KMS-11 (cell line): ENCODE data around the gene USP21.
"Not testable (repeated sequence)": the region's sequence is repeated elsewhere in the genome, so short reads cannot be mapped to it uniquely, and the experiment has no call there.

Experiments
- H2AFZ ChIP-seq: fragments of 200-600 bp; sonication (generic); 2 replicates; pipeline ENCODE4 v1.6.1; 2016; ENCODE audit warnings: antibody characterized with exemption, mixed run types, low read depth
- H3K27ac ChIP-seq: fragments of 200-600 bp; sonication (generic); 2 replicates; pipeline ENCODE4 v1.6.1; 2016; ENCODE audit warnings: mild to moderate bottlenecking, mixed run types
- H3K27me3 ChIP-seq: fragments of 200-600 bp; sonication (generic); 2 replicates; pipeline ENCODE4 v1.6.1; 2017; ENCODE audit warnings: mild to moderate bottlenecking, low read depth, mixed run types, moderate library complexity; ENCODE audit not compliant: insufficient read depth
- H3K36me3 ChIP-seq: fragments of 200-600 bp; sonication (generic); 2 replicates; pipeline ENCODE4 v1.6.1; 2017; ENCODE audit warnings: mild to moderate bottlenecking, mixed run types; ENCODE audit not compliant: insufficient read depth
- H3K4me1 ChIP-seq: fragments of 200-600 bp; sonication (generic); 2 replicates; pipeline ENCODE4 v1.6.1; 2016; ENCODE audit warnings: mild to moderate bottlenecking, low read depth, mixed run types; ENCODE audit not compliant: poor library complexity, severe bottlenecking
- H3K4me2 ChIP-seq: fragments of 200-600 bp; sonication (generic); 2 replicates; pipeline ENCODE4 v1.7.0; 2016; ENCODE audit warnings: mild to moderate bottlenecking, mixed run types
- H3K4me3 ChIP-seq: fragments of 200-600 bp; sonication (generic); IDR thresholded peaks from 2 replicates; pipeline ENCODE4 v1.6.1; 2017; ENCODE audit warnings: low read depth, low read length, mixed read lengths; ENCODE audit not compliant: insufficient read depth
- H3K79me2 ChIP-seq: fragments of 200-600 bp; sonication (generic); 2 replicates; pipeline ENCODE4 v1.6.1; 2016; ENCODE audit warnings: low read depth, mixed run types; ENCODE audit not compliant: insufficient read depth
- H3K9ac ChIP-seq: fragments of 200-600 bp; sonication (generic); 2 replicates; pipeline ENCODE4 v1.6.1; 2016; ENCODE audit warnings: mild to moderate bottlenecking, mixed run types
- H4K20me1 ChIP-seq: fragments of 200-600 bp; sonication (generic); 2 replicates; pipeline ENCODE4 v1.6.1; 2016; ENCODE audit warnings: mild to moderate bottlenecking, mixed run types; ENCODE audit not compliant: insufficient read depth
- TF ChIP-seq, protein P1 (sequence below): fragments of 200-600 bp; sonication (generic); conservative IDR thresholded peaks from 2 replicates; pipeline ENCODE4 v1.6.1; 2017; ENCODE audit warnings: low read depth, mild to moderate bottlenecking, antibody characterized with exemption, low read length, moderate library complexity, mixed read lengths

USP21 gene

DNA sequence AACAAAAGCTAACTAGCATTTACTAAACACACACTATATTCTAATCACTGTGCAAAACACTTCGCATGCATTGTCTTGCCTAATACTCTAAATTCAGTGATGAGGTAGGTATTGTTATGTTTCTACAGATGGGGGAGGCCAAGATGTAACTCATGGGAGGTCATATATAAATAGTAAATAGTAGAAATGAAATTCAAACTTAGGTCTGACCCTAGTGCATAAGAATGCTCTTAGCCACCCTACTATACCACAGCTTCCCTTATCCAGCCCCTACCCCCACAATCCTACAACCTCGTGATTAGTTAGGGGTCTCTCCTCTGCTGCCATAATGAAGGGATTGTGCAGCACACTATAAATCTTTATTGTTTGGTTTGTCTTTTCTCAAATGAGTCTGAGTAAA, 44.7 kb upstream of the USP21 start:
- Histone ChIP-seq H3K27me3 (no peaks in the 10 kb centered on the region), H2AFZ (no peak overlapping the region), H4K20me1 (peaks cover 40% of the 10 kb centered on the region), H3K9ac (no peak overlapping the region), H3K79me2 (peaks cover 95% of the 10 kb centered on the region), H3K4me2 (no peak overlapping the region), H3K4me1 (peaks cover 68% of the 10 kb centered on the region), H3K27ac (no peak overlapping the region), H3K4me3 (no peak overlapping the region), H3K36me3 (no peaks in the 10 kb centered on the region; the same call in 1 of the 2 replicates)
- TF ChIP-seq, protein P1, sequence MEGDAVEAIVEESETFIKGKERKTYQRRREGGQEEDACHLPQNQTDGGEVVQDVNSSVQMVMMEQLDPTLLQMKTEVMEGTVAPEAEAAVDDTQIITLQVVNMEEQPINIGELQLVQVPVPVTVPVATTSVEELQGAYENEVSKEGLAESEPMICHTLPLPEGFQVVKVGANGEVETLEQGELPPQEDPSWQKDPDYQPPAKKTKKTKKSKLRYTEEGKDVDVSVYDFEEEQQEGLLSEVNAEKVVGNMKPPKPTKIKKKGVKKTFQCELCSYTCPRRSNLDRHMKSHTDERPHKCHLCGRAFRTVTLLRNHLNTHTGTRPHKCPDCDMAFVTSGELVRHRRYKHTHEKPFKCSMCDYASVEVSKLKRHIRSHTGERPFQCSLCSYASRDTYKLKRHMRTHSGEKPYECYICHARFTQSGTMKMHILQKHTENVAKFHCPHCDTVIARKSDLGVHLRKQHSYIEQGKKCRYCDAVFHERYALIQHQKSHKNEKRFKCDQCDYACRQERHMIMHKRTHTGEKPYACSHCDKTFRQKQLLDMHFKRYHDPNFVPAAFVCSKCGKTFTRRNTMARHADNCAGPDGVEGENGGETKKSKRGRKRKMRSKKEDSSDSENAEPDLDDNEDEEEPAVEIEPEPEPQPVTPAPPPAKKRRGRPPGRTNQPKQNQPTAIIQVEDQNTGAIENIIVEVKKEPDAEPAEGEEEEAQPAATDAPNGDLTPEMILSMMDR = no peak

DNA sequence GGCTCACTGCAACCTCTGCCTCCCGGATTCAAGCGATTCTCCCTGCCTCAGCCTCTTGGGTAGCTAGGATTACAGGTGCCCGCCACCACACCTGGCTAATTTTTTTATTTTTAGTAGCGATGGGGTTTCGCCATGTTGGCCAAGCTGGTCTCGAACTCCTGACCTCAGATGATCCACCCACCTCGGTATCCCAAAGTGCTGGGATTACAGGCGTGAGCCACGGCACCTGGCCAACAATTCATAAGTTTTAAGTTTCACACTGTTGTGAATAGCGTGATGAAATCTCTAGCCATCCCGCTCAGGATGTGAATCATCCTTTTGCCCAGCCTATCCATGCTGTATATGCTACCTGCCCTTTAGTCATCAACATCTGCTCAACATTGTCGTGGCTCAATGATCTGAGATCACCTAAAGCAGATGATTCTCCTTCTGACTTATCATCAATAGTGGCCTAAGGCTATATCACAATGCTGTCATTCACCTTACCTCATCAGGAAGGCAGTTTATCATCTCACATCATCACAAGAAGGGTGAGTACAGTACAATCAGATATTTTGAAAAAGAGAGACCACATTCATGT, 44.1 kb upstream of the USP21 start:
- no peak overlapping the region; the same call in 1 of the 2 replicates for H3K4me2 ChIP-seq
- TF ChIP-seq, protein P1 = no peak
- no peak overlapping the region for H2AFZ ChIP-seq
- no peak overlapping the region for H3K9ac ChIP-seq
- peaks cover 75% of the 10 kb centered on the region for H3K4me1 ChIP-seq
- peaks cover 35% of the 10 kb centered on the region for H4K20me1 ChIP-seq
- H3K4me3 ChIP-seq = no peak overlapping the region
- H3K27me3 ChIP-seq = no peaks in the 10 kb centered on the region
- H3K36me3 ChIP-seq = no peaks in the 10 kb centered on the region; the same call in 1 of the 2 replicates
- peaks cover 88% of the 10 kb centered on the region for H3K79me2 ChIP-seq
- no peak overlapping the region for H3K27ac ChIP-seq

DNA sequence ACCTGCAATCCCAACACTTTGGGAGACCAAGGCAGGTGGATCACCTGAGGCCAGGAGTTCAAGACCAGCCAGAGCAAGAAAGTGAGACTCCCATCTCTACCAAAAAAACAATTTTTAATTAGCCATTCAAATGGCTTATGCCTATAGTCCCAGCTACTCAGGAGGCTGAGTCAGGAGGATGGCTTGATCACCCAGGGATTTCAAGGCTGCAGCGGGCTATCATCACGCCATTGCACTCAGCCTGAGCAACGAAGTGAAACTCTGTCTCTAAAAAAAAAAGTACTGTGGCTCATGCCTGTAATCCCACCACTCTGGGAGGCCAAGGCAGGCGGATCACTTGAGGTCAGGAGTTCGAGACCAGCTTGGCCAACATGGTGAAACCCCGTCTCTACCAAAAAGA, 43.3 kb upstream of the USP21 start:
- not testable (repeated sequence) for H3K4me3 ChIP-seq, H3K9ac ChIP-seq, H3K27me3 ChIP-seq, H2AFZ ChIP-seq, H3K27ac ChIP-seq, H3K36me3 ChIP-seq
- Histone ChIP-seq H3K4me2 (peak overlapping the region; percentile 67; the same call in 1 of the 2 replicates), H4K20me1 (peaks cover 32% of the 10 kb centered on the region), H3K79me2 (peaks cover 81% of the 10 kb centered on the region), H3K4me1 (peaks cover 76% of the 10 kb centered on the region)

GRCh38 chr1:161117759-161118581, 41.3 kb upstream of the USP21 start, which contains the start of the genes NIT1 and PFDN2:
Gene NIT1, plus strand, starts transcription at chr1:161118105. Its CDS starts 72 bp downstream, at chr1:161118177.
Gene PFDN2, minus strand, starts transcription at chr1:161118037. Its CDS starts 11 bp downstream, at chr1:161118026.
- TF ChIP-seq, protein P1 = peak; percentile 3; the same call in 1 of the 2 replicates
- H3K4me1 ChIP-seq = peaks cover 61% of the 10 kb centered on the region

More at GRCh38 chr1:161117759-161118581, 41.3 kb upstream of the USP21 start, which contains the start of the genes NIT1 and PFDN2:
- H3K27me3 ChIP-seq = no peaks in the 10 kb centered on the region
- peaks cover 5% of the 10 kb centered on the region; the same call in 1 of the 2 replicates for H3K36me3 ChIP-seq
- H3K9ac ChIP-seq = peak within 1 kb of the TSS; percentile 80
- H3K4me2 ChIP-seq = peak within 1 kb of the TSS; percentile 67
- H4K20me1 ChIP-seq = peaks cover 16% of the 10 kb centered on the region
- H3K4me3 ChIP-seq = peak within 1 kb of the TSS; percentile 97
- H3K27ac ChIP-seq = peak within 1 kb of the TSS; percentile 70
- peak within 1 kb of the TSS; percentile 88 for H2AFZ ChIP-seq
- peaks cover 62% of the 10 kb centered on the region for H3K79me2 ChIP-seq
